Gastroesophageal sphincter (tissue), 4 donors: ENCODE data around the gene ADPRM. TPM values are rescaled to one million over a fixed set of nuclear protein-coding genes. Genes with fewer than 3 reads are reported as not detected.

Experiments used
- ATAC-seq: fragments of 150-250 bp; one replicate; pipeline ENCODE4 v1.9.1; 2016; ENCODE audit warnings: mild to moderate bottlenecking, moderate library complexity
- H3K27ac ChIP-seq, 4 donors: fragments of 200-600 bp; sonication (generic) in 3 of 4; 1 replicate in 3 of 4; 2 replicates in 1 of 4; pipeline ENCODE4 v1.5.1; 2016 to 2019
- H3K27me3 ChIP-seq: fragments of 200-600 bp; sonication (generic); one replicate; pipeline ENCODE4 v1.5.1; 2019
- H3K36me3 ChIP-seq, 2 donors: fragments of 200-600 bp; sonication (generic); one replicate each; pipeline ENCODE4 v1.5.1; 2019; ENCODE audit warnings: control low read depth in 1 of 2
- H3K4me1 ChIP-seq, 3 donors: fragments of 200-600 bp; sonication (generic); 1 replicate in 2 of 3; 2 replicates in 1 of 3; pipeline ENCODE4 v1.5.1; 2016 to 2019; ENCODE audit warnings: control low read depth in 2 of 3
- H3K4me3 ChIP-seq, 2 donors: fragments of 200-600 bp; sonication (generic); one replicate each; pipeline ENCODE4 v1.5.1; 2019; ENCODE audit warnings: mild to moderate bottlenecking in 1 of 2, moderate library complexity in 1 of 2
- H3K9me3 ChIP-seq, 3 donors: fragments of 200-600 bp; sonication (generic); one replicate each; pipeline ENCODE4 v1.5.1; 2017 to 2019; ENCODE audit warnings: control low read depth in 2 of 3
- CTCF ChIP-seq, 4 experiments: fragments of 200-600 bp in 2 of 4; fragments of 450-650 bp in 2 of 4; sonication (generic) in 1 of 4; IDR thresholded peaks; one replicate each; pipeline ENCODE4 v1.5.1; 2017 to 2019; ENCODE audit warnings: antibody characterized with exemption in 4 of 4, mild to moderate bottlenecking in 2 of 4, moderate library complexity in 2 of 4
- EP300 ChIP-seq: sonication (generic); formaldehyde crosslinking; IDR thresholded peaks from one replicate; pipeline ENCODE4 v1.6.1; 2017; ENCODE audit warnings: antibody characterized with exemption, mild to moderate bottlenecking
- POLR2A ChIP-seq, 2 donors: fragments of 450-650 bp; IDR thresholded peaks; one replicate each; pipeline ENCODE4 v1.6.1; 2017; ENCODE audit warnings: antibody characterized with exemption in 2 of 2, mild to moderate bottlenecking in 2 of 2, moderate library complexity in 1 of 2
- POLR2AphosphoS5 ChIP-seq: sonication (generic); formaldehyde crosslinking; IDR thresholded peaks from one replicate; pipeline ENCODE4 v1.6.1; 2017; ENCODE audit warnings: antibody characterized with exemption
- WGBS, 2 donors: methylation state at CpG; one replicate each; pipeline ENCODE4 v1.1.5; 2018; ENCODE audit warnings: low coverage in 1 of 2; 5-methylcytosine and 5-hydroxymethylcytosine counted together
- total RNA-seq, 4 donors: library from RNA; depleted of rRNA; stranded (reverse); fragments of >200 nt; gene quantifications; one replicate each; pipeline ENCODE4 v1.1.0, GENCODE V29; 2016

Gene ADPRM
- total RNA-seq, 4 donors from 2014 or later, result 8.3 to 13.2 (median 9.5) TPM

GRCh38 chr17:10657879-10658278, 39.5 kb upstream of the ADPRM start:
- H3K27ac ChIP-seq, result no peak overlapping the region
- no peaks in the 10 kb centered on the region for H3K4me1 ChIP-seq
- no peak overlapping the region for H3K4me3 ChIP-seq
- TF ChIP-seq CTCF (IDR thresholded peaks at IDR 0.05), result no peak
- no peak for TF ChIP-seq POLR2AphosphoS5
- TF ChIP-seq EP300, result no peak
- no peak for TF ChIP-seq POLR2A (IDR thresholded peaks at IDR 0.05)
- H3K27me3 ChIP-seq, result no peaks in the 10 kb centered on the region
- H3K36me3 ChIP-seq, result peaks cover 0 to 28% of the 10 kb centered on the region in 2 donors
- 74 to 80% methylated on average over 8 to 10 of the region's 10 CpGs for WGBS, 2 donors
- H3K9me3 ChIP-seq, result no peaks in the 10 kb centered on the region
- ATAC-seq, result no peak

- Histone ChIP-seq H3K27ac (no peak overlapping the region), H3K27me3 (no peaks in the 10 kb centered on the region), H3K9me3 (no peaks in the 10 kb centered on the region), H3K4me1 (no peaks in the 10 kb centered on the region), H3K4me3 (no peak overlapping the region), H3K36me3 (peaks cover 0 to 37% of the 10 kb centered on the region in 2 donors)
- TF ChIP-seq CTCF (IDR thresholded peaks at IDR 0.05), result no peak
- TF ChIP-seq POLR2A (IDR thresholded peaks at IDR 0.05), result no peak
- TF ChIP-seq POLR2AphosphoS5, result no peak
- no peak for TF ChIP-seq EP300
- 82 to 100% methylated on average over 1 to 3 of the region's 10 CpGs for WGBS, 2 donors
- no peak for ATAC-seq
Observed at GRCh38 chr17:10661437-10661836, 36.0 kb upstream of the ADPRM start.

- H3K9me3 ChIP-seq, result no peaks in the 10 kb centered on the region
- TF ChIP-seq POLR2A (IDR thresholded peaks at IDR 0.05), result no peak
- no peak for TF ChIP-seq POLR2AphosphoS5
- TF ChIP-seq CTCF (IDR thresholded peaks at IDR 0.05), result no peak
- TF ChIP-seq EP300, result no peak
- ATAC-seq, result no peak
- no peak overlapping the region for H3K27ac ChIP-seq
- H3K4me1 ChIP-seq, result no peaks in the 10 kb centered on the region
- H3K36me3 ChIP-seq, result peaks cover 0 to 37% of the 10 kb centered on the region in 2 donors
- no peaks in the 10 kb centered on the region for H3K27me3 ChIP-seq
- no peak overlapping the region for H3K4me3 ChIP-seq
- 85 to 87% methylated on average over 5 to 6 of the region's 6 CpGs for WGBS, 2 donors
Observed at GRCh38 chr17:10663231-10663630, 34.2 kb upstream of the ADPRM start.

GRCh38 chr17:10664571-10664970, 32.8 kb upstream of the ADPRM start:
- Histone ChIP-seq H3K4me1 (no peaks in the 10 kb centered on the region), H3K9me3 (no peaks in the 10 kb centered on the region), H3K27ac (no peak overlapping the region), H3K4me3 (no peak overlapping the region), H3K27me3 (no peaks in the 10 kb centered on the region), H3K36me3 (peaks cover 0 to 25% of the 10 kb centered on the region in 2 donors)
- ATAC-seq, result no peak
- no peak for TF ChIP-seq CTCF (IDR thresholded peaks at IDR 0.05)
- TF ChIP-seq POLR2A (IDR thresholded peaks at IDR 0.05), result no peak
- TF ChIP-seq POLR2AphosphoS5, result no peak
- TF ChIP-seq EP300, result no peak
- WGBS, 2 donors, result 93 to 95% methylated on average over 3 to 9 of the region's 9 CpGs

- H3K36me3 ChIP-seq, result peaks cover 0 to 9% of the 10 kb centered on the region in 2 donors
- no peak overlapping the region for H3K4me3 ChIP-seq
- H3K27ac ChIP-seq, result no peak overlapping the region
- WGBS, 2 donors, result 77 to 91% methylated on average over 5 of the region's 5 CpGs
- no peak for TF ChIP-seq CTCF (IDR thresholded peaks at IDR 0.05)
- no peak for TF ChIP-seq EP300
- no peak for TF ChIP-seq POLR2A (IDR thresholded peaks at IDR 0.05)
- TF ChIP-seq POLR2AphosphoS5, result no peak
- H3K9me3 ChIP-seq, result no peaks in the 10 kb centered on the region
- H3K27me3 ChIP-seq, result no peaks in the 10 kb centered on the region
- H3K4me1 ChIP-seq, result no peaks in the 10 kb centered on the region
- no peak for ATAC-seq
Observed at GRCh38 chr17:10666906-10667305, 30.5 kb upstream of the ADPRM start.
